GM23338 (cell line): ENCODE measurements around the gene ACBD4.

Experiments
- CREB1 ChIP-seq: fragments of 250-450 bp; sonication (Bioruptor Pico); IDR thresholded peaks from 2 replicates; pipeline ENCODE4 v1.5.0; 2020; ENCODE audit warnings: low read depth, mild to moderate bottlenecking, moderate library complexity
- CTCF ChIP-seq, 2 experiments: fragments of 200-600 bp in 1 of 2; sonication (generic) in 1 of 2; conservative IDR thresholded peaks; 2 replicates each; pipeline versions ENCODE4 v1.5.1 to v1.6.1; 2016 to 2017; ENCODE audit warnings: antibody characterized with exemption in 2 of 2, low read depth in 2 of 2, mild to moderate bottlenecking in 2 of 2, moderate library complexity in 1 of 2
- ETS1 ChIP-seq: IDR thresholded peaks from 2 replicates; pipeline ENCODE4 v1.6.1; 2016; ENCODE audit warnings: antibody characterized with exemption
- EZH2 ChIP-seq: fragments of 200-600 bp; sonication (generic); IDR thresholded peaks from one replicate; pipeline ENCODE4 v1.8.0; 2017; ENCODE audit warnings: antibody characterized with exemption, mild to moderate bottlenecking, low read depth; ENCODE audit not compliant: unreplicated experiment
- EZH2phosphoT487 ChIP-seq: fragments of 200-600 bp; sonication (generic); IDR thresholded peaks from one replicate; pipeline ENCODE4 v1.8.1; 2018; ENCODE audit warnings: antibody characterized with exemption; ENCODE audit not compliant: unreplicated experiment
- JUNB ChIP-seq: IDR thresholded peaks from one replicate; pipeline ENCODE4 v1.6.1; 2016; ENCODE audit warnings: antibody characterized with exemption; ENCODE audit not compliant: unreplicated experiment
- NANOG ChIP-seq: IDR thresholded peaks from 2 replicates; pipeline ENCODE4 v1.6.1; 2016; ENCODE audit warnings: antibody characterized with exemption, borderline replicate concordance
- POLR2AphosphoS5 ChIP-seq: IDR thresholded peaks from 2 replicates; pipeline ENCODE4 v1.6.1; 2016; ENCODE audit warnings: antibody characterized with exemption, low read depth
- STAT1 ChIP-seq: IDR thresholded peaks from one replicate; pipeline ENCODE4 v1.6.1; 2016; ENCODE audit warnings: antibody characterized with exemption; ENCODE audit not compliant: unreplicated experiment
- ZNF331 ChIP-seq: fragments of 250-450 bp; sonication (Bioruptor Pico); IDR thresholded peaks from 2 replicates; pipeline ENCODE4 v1.5.0; 2020; ENCODE audit warnings: low read depth, mild to moderate bottlenecking, moderate library complexity
- ZNF462 ChIP-seq: fragments of 250-450 bp; sonication (Bioruptor Pico); IDR thresholded peaks from 2 replicates; pipeline ENCODE4 v1.5.0; 2020; ENCODE audit warnings: mild to moderate bottlenecking, moderate library complexity
- TF ChIP-seq, protein P1 (sequence below): IDR thresholded peaks from one replicate; pipeline ENCODE4 v1.6.1; 2018; ENCODE audit warnings: antibody characterized with exemption; ENCODE audit not compliant: unreplicated experiment

GRCh38 chr17:45155029-45155428 lies 19.5 kb downstream of the ACBD4 start:
- no peak for TF ChIP-seq CTCF (conservative IDR thresholded peaks at IDR 0.05; ENCODE audit: low read depth in 2 of 2)
- TF ChIP-seq, protein P1, sequence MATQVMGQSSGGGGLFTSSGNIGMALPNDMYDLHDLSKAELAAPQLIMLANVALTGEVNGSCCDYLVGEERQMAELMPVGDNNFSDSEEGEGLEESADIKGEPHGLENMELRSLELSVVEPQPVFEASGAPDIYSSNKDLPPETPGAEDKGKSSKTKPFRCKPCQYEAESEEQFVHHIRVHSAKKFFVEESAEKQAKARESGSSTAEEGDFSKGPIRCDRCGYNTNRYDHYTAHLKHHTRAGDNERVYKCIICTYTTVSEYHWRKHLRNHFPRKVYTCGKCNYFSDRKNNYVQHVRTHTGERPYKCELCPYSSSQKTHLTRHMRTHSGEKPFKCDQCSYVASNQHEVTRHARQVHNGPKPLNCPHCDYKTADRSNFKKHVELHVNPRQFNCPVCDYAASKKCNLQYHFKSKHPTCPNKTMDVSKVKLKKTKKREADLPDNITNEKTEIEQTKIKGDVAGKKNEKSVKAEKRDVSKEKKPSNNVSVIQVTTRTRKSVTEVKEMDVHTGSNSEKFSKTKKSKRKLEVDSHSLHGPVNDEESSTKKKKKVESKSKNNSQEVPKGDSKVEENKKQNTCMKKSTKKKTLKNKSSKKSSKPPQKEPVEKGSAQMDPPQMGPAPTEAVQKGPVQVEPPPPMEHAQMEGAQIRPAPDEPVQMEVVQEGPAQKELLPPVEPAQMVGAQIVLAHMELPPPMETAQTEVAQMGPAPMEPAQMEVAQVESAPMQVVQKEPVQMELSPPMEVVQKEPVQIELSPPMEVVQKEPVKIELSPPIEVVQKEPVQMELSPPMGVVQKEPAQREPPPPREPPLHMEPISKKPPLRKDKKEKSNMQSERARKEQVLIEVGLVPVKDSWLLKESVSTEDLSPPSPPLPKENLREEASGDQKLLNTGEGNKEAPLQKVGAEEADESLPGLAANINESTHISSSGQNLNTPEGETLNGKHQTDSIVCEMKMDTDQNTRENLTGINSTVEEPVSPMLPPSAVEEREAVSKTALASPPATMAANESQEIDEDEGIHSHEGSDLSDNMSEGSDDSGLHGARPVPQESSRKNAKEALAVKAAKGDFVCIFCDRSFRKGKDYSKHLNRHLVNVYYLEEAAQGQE = no peak
- no peak for TF ChIP-seq EZH2phosphoT487
- no peak for TF ChIP-seq POLR2AphosphoS5
- TF ChIP-seq EZH2 = no peak
- no peak for TF ChIP-seq CREB1 (CRISPR knock-in tag)
- TF ChIP-seq NANOG = no peak
- no peak for TF ChIP-seq ETS1
- no peak for TF ChIP-seq STAT1
- no peak for TF ChIP-seq ZNF462 (CRISPR knock-in tag)
- TF ChIP-seq JUNB = no peak
- TF ChIP-seq ZNF331 = no peak
